Liver (tissue), 3 donors: ENCODE measurements around the gene SIRPA.

Experiments
- EGR1 ChIP-seq, 2 donors: IDR thresholded peaks; 2 replicates each; pipeline ENCODE4 v1.6.1; 2016 to 2018; ENCODE audit warnings: antibody characterized with exemption in 2 of 2, low read depth in 2 of 2
- FOXA1 ChIP-seq: IDR thresholded peaks from 2 replicates; pipeline ENCODE4 v1.6.1; 2016; ENCODE audit warnings: antibody characterized with exemption
- NR2F2 ChIP-seq: IDR thresholded peaks from 2 replicates; pipeline ENCODE4 v1.6.1; 2016; ENCODE audit warnings: antibody characterized with exemption
- RAD21 ChIP-seq, 2 donors: IDR thresholded peaks; 2 replicates each; pipeline ENCODE4 v1.6.1; 2016; ENCODE audit warnings: antibody characterized with exemption in 2 of 2, mild to moderate bottlenecking in 2 of 2
- SP1 ChIP-seq: IDR thresholded peaks from 2 replicates; pipeline ENCODE4 v1.6.1; 2018; ENCODE audit warnings: antibody characterized with exemption, mild to moderate bottlenecking
- TAF1 ChIP-seq: conservative IDR thresholded peaks from 2 replicates; pipeline ENCODE4 v1.6.1; 2016; ENCODE audit warnings: antibody characterized with exemption, mild to moderate bottlenecking
- TF ChIP-seq, protein P1 (sequence below): fragments of 150-350 bp; IDR thresholded peaks from 2 replicates; pipeline ENCODE4 v1.5.1; 2017; ENCODE audit warnings: improper control_type of control experiment, low read depth, low read length; ENCODE audit not compliant: missing input control
- TF ChIP-seq, protein P2 (sequence below): IDR thresholded peaks from 2 replicates; pipeline ENCODE4 v1.6.1; 2016; ENCODE audit warnings: antibody characterized with exemption
- TF ChIP-seq, protein P3 (sequence below): IDR thresholded peaks from 2 replicates; pipeline ENCODE4 v1.6.1; 2016; ENCODE audit warnings: antibody characterized with exemption
- donor health status: healthy.
- donor health status: healthy.

DNA sequence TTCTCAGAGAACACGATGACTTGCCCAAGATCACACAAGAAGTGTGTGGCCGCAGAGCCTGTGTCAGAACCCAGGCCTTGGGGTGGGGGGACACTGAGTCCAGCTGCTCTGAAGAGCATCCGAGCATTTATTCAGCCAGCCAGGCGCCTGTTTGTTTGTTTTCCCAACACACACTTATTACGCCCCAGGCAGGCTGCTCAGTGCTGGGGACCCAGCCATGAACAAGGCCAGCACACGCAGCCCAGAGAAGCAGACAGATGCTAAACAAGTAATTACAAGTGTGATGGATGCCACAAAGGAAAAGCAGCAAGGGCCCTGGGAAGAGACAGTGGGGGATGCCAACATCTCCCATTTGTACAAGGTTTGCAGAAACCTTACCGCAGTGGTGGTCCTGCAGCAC is 19.4 kb upstream of the SIRPA start:
- TF ChIP-seq SP1 (no peak), RAD21 (IDR thresholded peaks at IDR 0.05) (no peak), NR2F2 (no peak), EGR1 (IDR thresholded peaks at IDR 0.05; ENCODE audit: low read depth in 2 of 2) (no peak), TAF1 (no peak), FOXA1 (no peak)
- TF ChIP-seq, protein P1, sequence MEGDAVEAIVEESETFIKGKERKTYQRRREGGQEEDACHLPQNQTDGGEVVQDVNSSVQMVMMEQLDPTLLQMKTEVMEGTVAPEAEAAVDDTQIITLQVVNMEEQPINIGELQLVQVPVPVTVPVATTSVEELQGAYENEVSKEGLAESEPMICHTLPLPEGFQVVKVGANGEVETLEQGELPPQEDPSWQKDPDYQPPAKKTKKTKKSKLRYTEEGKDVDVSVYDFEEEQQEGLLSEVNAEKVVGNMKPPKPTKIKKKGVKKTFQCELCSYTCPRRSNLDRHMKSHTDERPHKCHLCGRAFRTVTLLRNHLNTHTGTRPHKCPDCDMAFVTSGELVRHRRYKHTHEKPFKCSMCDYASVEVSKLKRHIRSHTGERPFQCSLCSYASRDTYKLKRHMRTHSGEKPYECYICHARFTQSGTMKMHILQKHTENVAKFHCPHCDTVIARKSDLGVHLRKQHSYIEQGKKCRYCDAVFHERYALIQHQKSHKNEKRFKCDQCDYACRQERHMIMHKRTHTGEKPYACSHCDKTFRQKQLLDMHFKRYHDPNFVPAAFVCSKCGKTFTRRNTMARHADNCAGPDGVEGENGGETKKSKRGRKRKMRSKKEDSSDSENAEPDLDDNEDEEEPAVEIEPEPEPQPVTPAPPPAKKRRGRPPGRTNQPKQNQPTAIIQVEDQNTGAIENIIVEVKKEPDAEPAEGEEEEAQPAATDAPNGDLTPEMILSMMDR: no peak
- TF ChIP-seq, protein P2, sequence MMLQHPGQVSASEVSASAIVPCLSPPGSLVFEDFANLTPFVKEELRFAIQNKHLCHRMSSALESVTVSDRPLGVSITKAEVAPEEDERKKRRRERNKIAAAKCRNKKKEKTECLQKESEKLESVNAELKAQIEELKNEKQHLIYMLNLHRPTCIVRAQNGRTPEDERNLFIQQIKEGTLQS: no peak
- TF ChIP-seq, protein P3, sequence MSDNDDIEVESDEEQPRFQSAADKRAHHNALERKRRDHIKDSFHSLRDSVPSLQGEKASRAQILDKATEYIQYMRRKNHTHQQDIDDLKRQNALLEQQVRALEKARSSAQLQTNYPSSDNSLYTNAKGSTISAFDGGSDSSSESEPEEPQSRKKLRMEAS: no peak
